ENCODE results near the gene ENOPH1.

ENOPH1 gene

DNA sequence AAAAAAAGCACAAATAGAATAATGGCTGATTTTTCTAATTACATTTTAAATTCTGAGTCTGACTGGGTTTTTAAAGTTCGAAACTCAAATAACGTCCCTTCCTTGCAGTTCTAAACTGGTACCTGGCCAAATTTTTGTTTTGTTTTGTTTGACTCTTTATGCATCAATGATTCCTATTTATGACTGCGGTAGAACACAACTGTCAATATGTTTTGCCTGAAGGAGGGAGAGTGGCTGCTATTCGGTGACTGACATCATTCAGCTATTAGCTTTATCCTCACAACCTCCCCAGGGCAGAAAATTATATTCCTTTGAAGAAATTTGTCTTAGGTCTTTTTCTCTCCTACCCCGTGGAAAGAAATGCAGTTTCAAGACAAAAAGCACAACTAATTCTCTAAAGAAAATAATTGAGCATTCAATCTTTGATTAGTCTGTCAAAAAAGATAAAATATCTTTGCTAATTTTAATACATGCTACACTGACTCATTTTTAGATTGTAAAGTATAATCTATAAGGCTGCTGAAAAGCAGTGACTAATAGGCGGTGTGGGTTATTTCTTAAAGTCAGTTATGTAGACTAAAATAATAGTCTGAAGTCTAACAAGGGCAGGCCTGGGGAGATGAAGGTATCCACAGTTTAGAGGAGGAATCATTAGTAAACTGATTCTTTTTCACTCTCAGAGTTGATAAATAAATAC, 69.5 kb downstream of the ENOPH1 start:
- no peaks in the 10 kb centered on the region for H3K9me3 ChIP-seq (ENCODE audit: low read depth, low read length)
- no peaks in the 10 kb centered on the region for H3K36me3 ChIP-seq (ENCODE audit: insufficient read depth, low read length)
- no peak overlapping the region for H3K4me3 ChIP-seq
- no peak for DNase-seq (ENCODE audit: low read depth, low spot score)
- no peak overlapping the region for H3K9ac ChIP-seq (ENCODE audit: insufficient read length)
- TF ChIP-seq FOXP2 (optimal IDR thresholded peaks at IDR 0.05; ENCODE audit: control extremely low read depth, extremely low read length, insufficient read depth) (no peak), EZH2 (IDR thresholded peaks at IDR 0.05) (no peak), POLR2AphosphoS5 (IDR thresholded peaks at IDR 0.05; ENCODE audit: borderline replicate concordance, low read depth, low read length) (no peak)
- 0 out of 2 replicates have a peak overlapping the region, but pooled peaks have one; percentile 1 for H3K27ac ChIP-seq

DNA sequence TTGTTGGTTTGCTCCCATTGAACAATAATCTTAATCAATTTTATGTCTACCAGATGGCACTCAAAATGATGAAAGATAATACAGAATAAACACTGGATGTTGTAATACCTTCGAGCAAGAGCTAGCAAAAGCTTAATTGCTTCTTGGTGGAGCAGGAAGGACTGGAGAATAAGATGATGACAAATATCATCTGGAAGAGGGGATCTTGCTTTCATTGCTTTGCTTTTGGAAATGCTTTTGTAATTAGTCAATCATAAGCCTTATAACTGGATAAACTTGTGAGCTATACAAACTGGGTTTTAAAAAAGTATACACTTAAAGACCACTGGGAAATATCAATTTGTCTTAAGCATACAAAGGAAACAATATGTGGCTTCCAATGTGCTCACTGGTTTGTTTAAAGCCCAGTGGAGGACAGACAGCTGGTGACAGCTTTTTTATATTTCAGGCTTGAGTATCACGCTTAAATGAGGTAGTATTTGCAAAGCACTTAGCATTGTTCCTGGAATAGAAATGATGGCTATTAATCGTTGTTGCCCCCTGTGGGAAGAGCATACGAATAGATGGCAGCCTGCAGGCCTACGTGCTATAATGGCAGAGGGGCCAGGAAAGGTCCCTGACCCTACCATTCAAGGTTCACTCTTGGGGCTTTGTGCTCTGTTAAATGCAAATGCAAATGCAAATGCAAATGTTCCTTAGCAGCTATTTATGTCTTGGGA, 70.2 kb downstream of the ENOPH1 start:
- Histone ChIP-seq H3K9me3 (ENCODE audit: low read depth, low read length) (no peaks in the 10 kb centered on the region), H3K9ac (ENCODE audit: insufficient read length) (no peak overlapping the region), H3K27ac (0 out of 2 replicates have a peak overlapping the region, but pooled peaks have one; percentile 1), H3K4me3 (no peak overlapping the region), H3K36me3 (ENCODE audit: insufficient read depth, low read length) (no peaks in the 10 kb centered on the region)
- TF ChIP-seq EZH2 (IDR thresholded peaks at IDR 0.05) (no peak), FOXP2 (optimal IDR thresholded peaks at IDR 0.05; ENCODE audit: control extremely low read depth, extremely low read length, insufficient read depth) (no peak), POLR2AphosphoS5 (IDR thresholded peaks at IDR 0.05; ENCODE audit: borderline replicate concordance, low read depth, low read length) (no peak)
- no peak for DNase-seq (ENCODE audit: low read depth, low spot score)

- no peak for DNase-seq (ENCODE audit: low read depth, low spot score)
- no peaks in the 10 kb centered on the region for H3K9me3 ChIP-seq (ENCODE audit: low read depth, low read length)
- TF ChIP-seq POLR2AphosphoS5 (IDR thresholded peaks at IDR 0.05; ENCODE audit: borderline replicate concordance, low read depth, low read length): no peak
- no peak for TF ChIP-seq FOXP2 (optimal IDR thresholded peaks at IDR 0.05; ENCODE audit: control extremely low read depth, extremely low read length, insufficient read depth)
- TF ChIP-seq EZH2 (IDR thresholded peaks at IDR 0.05): no peak
- H3K4me3 ChIP-seq: no peak overlapping the region
- no peak overlapping the region for H3K9ac ChIP-seq (ENCODE audit: insufficient read length)
- H3K27ac ChIP-seq: no peak overlapping the region
- H3K36me3 ChIP-seq (ENCODE audit: insufficient read depth, low read length): no peaks in the 10 kb centered on the region
Measured at GRCh38 chr4:82501154-82501442, 70.7 kb downstream of the ENOPH1 start.

DNA sequence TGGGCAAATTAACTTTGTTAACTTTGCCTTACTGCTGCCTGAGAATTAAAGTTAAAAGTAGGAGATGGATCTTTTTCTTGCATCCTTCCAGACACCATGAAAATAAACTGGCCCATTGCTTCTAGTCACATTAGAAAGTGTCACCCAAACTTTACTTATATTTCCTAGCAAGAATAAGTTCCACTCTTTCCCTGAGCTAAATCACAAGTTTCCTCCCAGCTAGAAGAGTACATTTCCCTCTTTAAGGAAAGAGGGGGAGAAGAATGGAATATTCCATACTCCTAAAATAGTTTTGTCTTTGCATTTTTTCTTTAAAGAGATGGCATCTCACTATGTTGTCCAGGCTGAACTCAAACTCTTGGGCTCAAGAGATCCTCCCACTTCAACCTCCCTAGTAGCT, 77.6 kb downstream of the ENOPH1 start:
- H3K9ac ChIP-seq (ENCODE audit: insufficient read length): no peak overlapping the region
- H3K27ac ChIP-seq: no peak overlapping the region
- no peak for DNase-seq (ENCODE audit: low read depth, low spot score)
- no peaks in the 10 kb centered on the region for H3K9me3 ChIP-seq (ENCODE audit: low read depth, low read length)
- no peak overlapping the region for H3K4me3 ChIP-seq
- H3K36me3 ChIP-seq (ENCODE audit: insufficient read depth, low read length): no peaks in the 10 kb centered on the region
- no peak for TF ChIP-seq EZH2 (IDR thresholded peaks at IDR 0.05)
- no peak for TF ChIP-seq POLR2AphosphoS5 (IDR thresholded peaks at IDR 0.05; ENCODE audit: borderline replicate concordance, low read depth, low read length)
- no peak for TF ChIP-seq FOXP2 (optimal IDR thresholded peaks at IDR 0.05; ENCODE audit: control extremely low read depth, extremely low read length, insufficient read depth)

DNA sequence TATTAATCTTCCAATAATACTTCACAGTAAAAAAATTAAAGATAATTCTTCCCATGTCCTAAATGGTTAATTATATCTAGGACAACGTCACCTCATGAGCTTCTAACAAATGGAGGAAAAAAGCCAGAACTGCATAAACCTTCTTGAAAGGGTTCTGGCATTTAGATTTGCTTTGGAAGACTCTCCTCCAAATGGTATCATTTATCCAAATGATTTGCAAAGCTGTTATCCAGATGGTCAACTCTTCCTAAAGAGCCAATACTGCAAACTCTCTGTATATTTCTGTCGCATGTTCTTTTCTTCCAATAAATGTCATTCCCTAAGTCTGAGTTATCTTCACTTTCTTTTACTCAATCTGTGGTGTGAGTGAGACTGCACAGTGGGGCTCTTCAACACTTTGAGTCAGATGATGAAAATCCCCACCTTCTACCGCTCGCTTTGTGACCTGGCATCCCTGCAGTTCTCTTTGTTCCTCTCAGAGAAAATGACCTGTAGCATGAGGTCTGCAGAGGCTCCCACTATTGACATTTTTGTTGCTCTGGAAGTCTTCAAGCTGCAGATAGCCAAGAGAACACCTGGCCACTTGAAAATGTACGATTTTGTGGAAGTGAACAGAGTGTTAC, 78.5 kb downstream of the ENOPH1 start:
- Histone ChIP-seq H3K27ac (no peak overlapping the region), H3K9me3 (ENCODE audit: low read depth, low read length) (no peaks in the 10 kb centered on the region), H3K4me3 (no peak overlapping the region), H3K36me3 (ENCODE audit: insufficient read depth, low read length) (no peaks in the 10 kb centered on the region), H3K9ac (ENCODE audit: insufficient read length) (no peak overlapping the region)
- no peak for DNase-seq (ENCODE audit: low read depth, low spot score)
- TF ChIP-seq EZH2 (IDR thresholded peaks at IDR 0.05) (no peak), POLR2AphosphoS5 (IDR thresholded peaks at IDR 0.05; ENCODE audit: borderline replicate concordance, low read depth, low read length) (no peak), FOXP2 (optimal IDR thresholded peaks at IDR 0.05; ENCODE audit: control extremely low read depth, extremely low read length, insufficient read depth) (no peak)

DNA sequence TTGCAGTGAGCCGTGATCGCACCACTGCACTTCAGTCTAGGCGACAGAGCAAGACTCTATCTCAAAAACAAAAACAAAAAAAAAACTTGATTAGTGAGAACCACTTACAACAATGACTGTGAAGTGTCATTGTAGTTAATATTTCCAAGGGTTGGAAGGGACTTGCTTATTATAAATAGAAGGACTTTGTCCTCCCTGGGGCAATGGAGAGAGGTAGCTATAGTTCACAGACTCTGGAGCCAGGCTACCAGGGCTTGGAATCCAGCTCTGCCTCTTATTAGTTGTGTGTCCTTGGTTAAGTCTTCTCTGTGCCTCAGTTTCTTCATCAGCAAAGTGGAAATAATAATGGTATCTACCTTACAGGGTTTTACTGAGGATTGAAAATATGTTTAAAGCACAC, 79.8 kb downstream of the ENOPH1 start:
- TF ChIP-seq POLR2AphosphoS5 (IDR thresholded peaks at IDR 0.05; ENCODE audit: borderline replicate concordance, low read depth, low read length) (no peak), FOXP2 (optimal IDR thresholded peaks at IDR 0.05; ENCODE audit: control extremely low read depth, extremely low read length, insufficient read depth) (no peak), EZH2 (IDR thresholded peaks at IDR 0.05) (no peak)
- Histone ChIP-seq H3K9me3 (ENCODE audit: low read depth, low read length) (no peaks in the 10 kb centered on the region), H3K36me3 (ENCODE audit: insufficient read depth, low read length) (no peaks in the 10 kb centered on the region), H3K9ac (ENCODE audit: insufficient read length) (no peak overlapping the region), H3K27ac (no peak overlapping the region), H3K4me3 (no peak overlapping the region)
- DNase-seq (ENCODE audit: low read depth, low spot score): no peak

All from SK-N-MC (cell line).